Neutrophil (primary cell): ENCODE measurements around the gene NPM1.
"Not testable (repeated sequence)": the region's sequence is repeated elsewhere in the genome, so short reads cannot be mapped to it uniquely, and the experiment has no call there.

Experiments used
- H3K27ac ChIP-seq: fragments of 200-600 bp; sonication (generic); 2 replicates; pipeline ENCODE4 v1.5.1; 2016; ENCODE audit warnings: mild to moderate bottlenecking, moderate library complexity
- H3K27me3 ChIP-seq: fragments of 200-600 bp; sonication (generic); 2 replicates; pipeline ENCODE4 v1.6.0; 2016; ENCODE audit warnings: mild to moderate bottlenecking
- H3K36me3 ChIP-seq: fragments of 200-600 bp; sonication (generic); 2 replicates; pipeline ENCODE4 v1.5.1; 2017
- H3K4me1 ChIP-seq, 2 experiments: fragments of 200-600 bp in 1 of 2; sonication (generic) in 1 of 2; 1 replicate in 1 of 2; 2 replicates in 1 of 2; pipeline versions ENCODE4 v1.5.1 to v1.6.1; 2013 to 2016; ENCODE audit warnings: low read depth in 1 of 2, low read length in 1 of 2, mild to moderate bottlenecking in 1 of 2, moderate library complexity in 1 of 2; ENCODE audit not compliant: control insufficient read depth in 1 of 2, insufficient read depth in 1 of 2
- H3K4me3 ChIP-seq, 2 experiments: fragments of 200-600 bp in 1 of 2; sonication (generic) in 1 of 2; 1 replicate in 1 of 2; 2 replicates in 1 of 2; pipeline ENCODE4 v1.5.1; 2013 to 2016; ENCODE audit warnings: low read depth in 1 of 2, low read length in 1 of 2, mild to moderate bottlenecking in 1 of 2, moderate library complexity in 1 of 2
- H3K9me3 ChIP-seq: fragments of 200-600 bp; sonication (generic); 2 replicates; pipeline ENCODE4 v1.5.1; 2016
- CTCF ChIP-seq: fragments of 200-600 bp; sonication (generic); IDR thresholded peaks from 2 replicates; pipeline ENCODE4 v1.5.1; 2016; ENCODE audit warnings: antibody characterized with exemption

Gene NPM1

GRCh38 chr5:171388816-171389168 lies 1.1 kb downstream of the NPM1 start:
- H3K36me3 ChIP-seq, result peaks cover 24% of the 10 kb centered on the region
- no peak for TF ChIP-seq CTCF
- no peaks in the 10 kb centered on the region for H3K9me3 ChIP-seq
- peaks cover 20 to 23% of the 10 kb centered on the region in 2 experiments for H3K4me1 ChIP-seq
- peak overlapping the region; percentile 86 to 87 for H3K4me3 ChIP-seq
- no peak overlapping the region for H3K27ac ChIP-seq
- H3K27me3 ChIP-seq, result peaks cover 5% of the 10 kb centered on the region

DNA sequence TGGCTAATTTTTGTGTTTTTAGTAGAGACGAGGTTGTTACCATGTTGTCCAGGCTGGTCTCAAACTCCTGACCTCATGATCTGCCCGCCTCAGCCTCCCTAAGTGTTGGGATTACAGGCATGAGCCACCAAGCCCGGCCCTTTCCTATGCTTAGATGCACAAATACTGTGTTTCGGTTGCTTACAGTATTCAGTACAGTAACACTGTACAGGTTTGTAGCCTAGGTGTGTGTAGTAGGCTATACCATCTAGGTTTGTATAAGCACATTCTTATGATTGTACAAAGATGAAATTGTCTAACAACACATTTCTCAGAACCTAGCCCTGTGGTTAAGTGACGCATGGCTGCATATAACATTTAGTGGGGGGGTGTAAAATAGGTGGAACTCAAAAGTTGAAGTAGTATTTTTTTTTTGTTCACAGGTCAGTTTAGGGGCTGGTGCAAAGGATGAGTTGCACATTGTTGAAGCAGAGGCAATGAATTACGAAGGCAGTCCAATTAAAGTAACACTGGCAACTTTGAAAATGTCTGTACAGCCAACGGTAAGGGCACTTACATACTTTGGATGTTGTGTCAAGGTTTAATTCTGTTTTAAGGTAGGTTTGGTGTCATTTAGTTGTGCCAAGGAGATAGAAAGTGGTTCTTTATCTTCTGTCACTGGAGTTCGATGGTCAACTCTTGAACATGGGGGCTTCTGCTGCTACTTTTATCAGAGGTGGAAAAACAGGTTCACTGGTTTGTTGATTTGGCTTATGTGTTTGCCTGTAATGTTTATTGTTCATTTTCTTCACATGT lies 3.4 kb downstream of the NPM1 start:
- no peak overlapping the region for H3K4me3 ChIP-seq
- H3K9me3 ChIP-seq, result no peaks in the 10 kb centered on the region
- no peaks in the 10 kb centered on the region for H3K27me3 ChIP-seq
- peaks cover 39% of the 10 kb centered on the region for H3K36me3 ChIP-seq
- peaks cover 20 to 23% of the 10 kb centered on the region in 2 experiments for H3K4me1 ChIP-seq
- H3K27ac ChIP-seq, result no peak overlapping the region
- TF ChIP-seq CTCF, result no peak

- no peaks in the 10 kb centered on the region for H3K9me3 ChIP-seq
- no peaks in the 10 kb centered on the region for H3K27me3 ChIP-seq
- H3K4me1 ChIP-seq, result peaks cover 16 to 19% of the 10 kb centered on the region in 2 experiments
- no peak overlapping the region for H3K27ac ChIP-seq
- no peak overlapping the region for H3K4me3 ChIP-seq
- peaks cover 46% of the 10 kb centered on the region for H3K36me3 ChIP-seq
- no peak for TF ChIP-seq CTCF
These were observed 4.4 kb downstream of the NPM1 start for GRCh38 chr5:171391996-171392577.

DNA sequence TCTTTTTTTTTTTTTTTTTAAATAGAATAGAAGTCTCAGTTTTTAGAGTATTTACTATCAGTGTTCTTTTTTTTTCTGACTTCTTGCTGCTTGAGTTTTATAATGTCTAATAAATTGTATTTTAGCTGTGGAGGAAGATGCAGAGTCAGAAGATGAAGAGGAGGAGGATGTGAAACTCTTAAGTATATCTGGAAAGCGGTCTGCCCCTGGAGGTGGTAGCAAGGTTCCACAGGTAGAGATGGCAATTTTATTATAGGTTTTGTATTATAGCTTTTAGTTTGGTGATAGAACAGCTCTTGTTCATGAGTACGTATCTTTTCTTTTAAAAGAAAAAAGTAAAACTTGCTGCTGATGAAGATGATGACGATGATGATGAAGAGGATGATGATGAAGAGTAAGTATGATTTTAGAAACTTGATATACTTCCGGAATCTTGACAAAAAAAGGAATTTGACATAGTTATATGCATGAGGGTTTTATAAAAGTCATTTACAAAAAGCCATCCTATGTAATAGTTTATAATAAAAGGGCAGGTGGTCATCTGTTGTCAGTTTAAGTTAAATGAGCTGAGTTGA lies 5.0 kb downstream of the NPM1 start:
- Histone ChIP-seq H3K9me3 (no peaks in the 10 kb centered on the region), H3K4me3 (no peak overlapping the region), H3K36me3 (peaks cover 46% of the 10 kb centered on the region), H3K27ac (no peak overlapping the region), H3K4me1 (peaks cover 12 to 19% of the 10 kb centered on the region in 2 experiments), H3K27me3 (no peaks in the 10 kb centered on the region)
- TF ChIP-seq CTCF, result no peak

DNA sequence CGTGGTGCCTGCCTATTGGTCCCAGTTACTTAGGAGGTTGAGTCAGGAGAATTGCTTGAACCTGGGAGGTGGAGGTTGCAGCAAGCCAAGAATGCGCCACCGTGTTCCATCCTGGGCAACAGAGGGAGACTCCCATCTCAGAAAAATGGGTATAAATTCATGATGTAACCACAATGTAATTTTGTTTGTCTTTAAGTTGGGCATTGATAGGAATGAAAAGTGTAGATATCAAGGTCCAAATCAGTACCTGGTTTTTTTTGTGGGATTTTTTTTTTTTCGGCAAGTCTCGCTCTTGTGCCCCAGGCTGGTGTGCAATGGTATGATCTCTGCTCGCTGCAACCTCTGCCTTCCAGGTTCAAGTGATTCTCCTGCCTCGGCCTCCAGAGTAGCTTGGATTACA lies 7.4 kb downstream of the NPM1 start:
- Histone ChIP-seq H3K4me3 (no peak overlapping the region), H3K27me3 (no peaks in the 10 kb centered on the region), H3K36me3 (peaks cover 46% of the 10 kb centered on the region), H3K9me3 (no peaks in the 10 kb centered on the region), H3K4me1 (peaks cover 1 to 10% of the 10 kb centered on the region in 2 experiments), H3K27ac (no peak overlapping the region)
- no peak for TF ChIP-seq CTCF

DNA sequence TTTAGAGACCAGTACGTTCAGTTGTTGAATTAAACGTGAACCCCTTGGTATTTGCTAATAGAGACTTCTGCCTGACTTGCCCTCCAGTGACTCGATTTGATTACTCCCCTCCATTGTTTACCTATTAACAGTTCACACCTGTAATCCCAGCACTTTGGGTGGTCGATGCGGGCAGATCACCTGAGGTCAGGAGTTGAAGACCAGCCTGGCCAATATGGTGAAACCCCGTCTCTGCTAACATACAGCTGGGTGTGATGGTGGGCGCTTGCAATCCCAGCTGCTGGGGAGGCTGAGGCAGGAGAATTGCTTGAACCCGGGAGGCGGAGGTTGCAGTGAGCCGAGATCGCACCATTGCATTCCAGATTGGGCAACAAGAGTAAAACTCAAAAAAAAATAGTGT lies 8.9 kb downstream of the NPM1 start:
- H3K27ac ChIP-seq, H3K4me3 ChIP-seq, H3K27me3 ChIP-seq, H3K9me3 ChIP-seq: not testable (repeated sequence)
- Histone ChIP-seq H3K4me1 (peaks cover 8 to 17% of the 10 kb centered on the region in 2 experiments), H3K36me3 (peaks cover 52% of the 10 kb centered on the region)
